A549 (cell line): ENCODE data around the gene ARHGAP4.

Experiments
- EP300 ChIP-seq, 2 experiments: fragments of >200 bp; sonication (Bioruptor Twin); formaldehyde crosslinking; IDR thresholded peaks; 2 replicates in 1 of 2; 3 replicates in 1 of 2; pipeline ENCODE4 v1.6.1; 2016 to 2017
- HDAC2 ChIP-seq: fragments of 200-600 bp; sonication (generic); IDR thresholded peaks from 2 replicates; pipeline ENCODE4 v1.6.1; 2016
- NR3C1 ChIP-seq: fragments of >200 bp; sonication (Bioruptor Twin); formaldehyde crosslinking; IDR thresholded peaks from 3 replicates; pipeline ENCODE4 v1.6.1; 2017
- PBX3 ChIP-seq: IDR thresholded peaks from 2 replicates; pipeline ENCODE4 v1.6.1; 2012
- POLR2A ChIP-seq: IDR thresholded peaks from 2 replicates; pipeline ENCODE4 v1.6.1; 2012; ENCODE audit warnings: mild to moderate bottlenecking, low read length
- RAD21 ChIP-seq, 2 experiments: fragments of >200 bp in 1 of 2; sonication (Bioruptor Twin) in 1 of 2; formaldehyde crosslinking in 1 of 2; IDR thresholded peaks in 1 of 2; conservative IDR thresholded peaks in 1 of 2; 2 replicates in 1 of 2; 3 replicates in 1 of 2; pipeline ENCODE4 v1.6.1; 2012 to 2018; ENCODE audit warnings: inconsistent platforms in 1 of 2
- RFX5 ChIP-seq: fragments of 450-650 bp; IDR thresholded peaks from 2 replicates; pipeline ENCODE4 v1.7.1; 2014; ENCODE audit warnings: antibody characterized with exemption, mild to moderate bottlenecking, moderate library complexity
- ZNF302 ChIP-seq: fragments of 250-450 bp; sonication (Bioruptor Pico); IDR thresholded peaks from 2 replicates; pipeline ENCODE4 v1.9.0; 2021; ENCODE audit warnings: inconsistent platforms, mild to moderate bottlenecking, moderate library complexity
- TF ChIP-seq, protein P1 (sequence below): IDR thresholded peaks from 2 replicates; pipeline ENCODE4 v1.6.1; 2012
- TF ChIP-seq, protein P2 (sequence below): fragments of >200 bp; sonication (Bioruptor Twin); formaldehyde crosslinking; IDR thresholded peaks from 3 replicates; pipeline ENCODE4 v1.5.1; 2016

GRCh38 chrX:153873282-153874084, 52.6 kb downstream of the ARHGAP4 start:
- TF ChIP-seq NR3C1 (no peak), POLR2A (no peak), RFX5 (no peak), EP300 (IDR thresholded peaks at IDR 0.05) (no peak), HDAC2 (no peak), ZNF302 (no peak), PBX3 (no peak), RAD21 (conservative IDR thresholded peaks at IDR 0.05 in 1 of 2, IDR thresholded peaks at IDR 0.05 in 1 of 2) (no peak)
- TF ChIP-seq, protein P1, sequence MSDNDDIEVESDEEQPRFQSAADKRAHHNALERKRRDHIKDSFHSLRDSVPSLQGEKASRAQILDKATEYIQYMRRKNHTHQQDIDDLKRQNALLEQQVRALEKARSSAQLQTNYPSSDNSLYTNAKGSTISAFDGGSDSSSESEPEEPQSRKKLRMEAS, result no peak
- TF ChIP-seq, protein P2, sequence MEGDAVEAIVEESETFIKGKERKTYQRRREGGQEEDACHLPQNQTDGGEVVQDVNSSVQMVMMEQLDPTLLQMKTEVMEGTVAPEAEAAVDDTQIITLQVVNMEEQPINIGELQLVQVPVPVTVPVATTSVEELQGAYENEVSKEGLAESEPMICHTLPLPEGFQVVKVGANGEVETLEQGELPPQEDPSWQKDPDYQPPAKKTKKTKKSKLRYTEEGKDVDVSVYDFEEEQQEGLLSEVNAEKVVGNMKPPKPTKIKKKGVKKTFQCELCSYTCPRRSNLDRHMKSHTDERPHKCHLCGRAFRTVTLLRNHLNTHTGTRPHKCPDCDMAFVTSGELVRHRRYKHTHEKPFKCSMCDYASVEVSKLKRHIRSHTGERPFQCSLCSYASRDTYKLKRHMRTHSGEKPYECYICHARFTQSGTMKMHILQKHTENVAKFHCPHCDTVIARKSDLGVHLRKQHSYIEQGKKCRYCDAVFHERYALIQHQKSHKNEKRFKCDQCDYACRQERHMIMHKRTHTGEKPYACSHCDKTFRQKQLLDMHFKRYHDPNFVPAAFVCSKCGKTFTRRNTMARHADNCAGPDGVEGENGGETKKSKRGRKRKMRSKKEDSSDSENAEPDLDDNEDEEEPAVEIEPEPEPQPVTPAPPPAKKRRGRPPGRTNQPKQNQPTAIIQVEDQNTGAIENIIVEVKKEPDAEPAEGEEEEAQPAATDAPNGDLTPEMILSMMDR, result no peak
